A673 (cell line): Measurements from ENCODE around the gene RALGAPA2. TPM values are rescaled to one million over a fixed set of nuclear protein-coding genes. Genes with fewer than 3 reads are reported as not detected.

Experiments
- Bru-seq: library from RNA; stranded (reverse); fragments of 400-500 nt; gene quantifications from one replicate; lab custom pipeline; 2021; lab: Mats Ljungman, UMichigan
- BruChase-seq, 2 experiments: library from RNA; stranded (reverse); fragments of 400-500 nt; gene quantifications; one replicate each; lab custom pipeline; 2021; lab: Mats Ljungman, UMichigan
- BruUV-seq: library from RNA; stranded (reverse); fragments of 400-500 nt; replicated peaks from 2 replicates; lab custom pipeline; 2021; lab: Mats Ljungman, UMichigan
- CTCF ChIA-PET: fragments of 300-600 bp; sonication (Branson Sonifier 250); formaldehyde crosslinking; loops from one replicate; lab custom pipeline; 2022; ENCODE audit warnings: antibody characterized with exemption; lab: Charles Lee
- POLR2A ChIA-PET: fragments of 300-600 bp; sonication (Branson Sonifier 250); formaldehyde crosslinking; loops from one replicate; lab custom pipeline; 2022; ENCODE audit warnings: antibody characterized with exemption; ENCODE audit not compliant: low non-redundant PET; lab: Charles Lee
- DNase-seq: peaks from one replicate; pipeline ENCODE4 v3.0.0-alpha.2; 2015; ENCODE audit warnings: low spot score
- H3K27ac ChIP-seq: fragments of 200-600 bp; sonication (generic); 2 replicates; pipeline ENCODE4 v1.5.1; 2016; ENCODE audit warnings: mixed run types, low read depth, mild to moderate bottlenecking, mixed read lengths, antibody characterized with exemption, low read length; ENCODE audit not compliant: poor library complexity, severe bottlenecking
- H3K27me3 ChIP-seq: fragments of 200-600 bp; sonication (generic); replicated peaks from 2 replicates; pipeline ENCODE4 v1.6.1; 2017; ENCODE audit warnings: mixed run types, low read depth, mild to moderate bottlenecking, mixed read lengths, antibody characterized with exemption, low read length; ENCODE audit not compliant: insufficient read depth, poor library complexity
- H3K36me3 ChIP-seq: fragments of 200-600 bp; sonication (generic); 2 replicates; pipeline ENCODE4 v1.6.1; 2016; ENCODE audit warnings: mixed run types, mild to moderate bottlenecking, mixed read lengths, antibody characterized with exemption, low read length; ENCODE audit not compliant: insufficient read depth, poor library complexity, severe bottlenecking
- H3K4me1 ChIP-seq: fragments of 200-600 bp; sonication (generic); 2 replicates; pipeline ENCODE4 v1.6.1; 2017; ENCODE audit warnings: mixed run types, mild to moderate bottlenecking, mixed read lengths, antibody characterized with exemption, low read length; ENCODE audit not compliant: insufficient read depth, poor library complexity, severe bottlenecking
- H3K4me3 ChIP-seq: fragments of 200-600 bp; sonication (generic); 2 replicates; pipeline ENCODE4 v1.5.1; 2016; ENCODE audit warnings: low read depth, mixed run types, mild to moderate bottlenecking, mixed read lengths, low read length; ENCODE audit not compliant: poor library complexity, severe bottlenecking
- H3K9me3 ChIP-seq: fragments of 200-600 bp; sonication (generic); 2 replicates; pipeline ENCODE4 v1.6.1; 2016; ENCODE audit warnings: mixed run types, low read depth, mild to moderate bottlenecking, mixed read lengths, antibody characterized with exemption, low read length; ENCODE audit not compliant: poor library complexity, severe bottlenecking
- EZH2 ChIP-seq: fragments of 200-600 bp; sonication (generic); IDR thresholded peaks from 2 replicates; pipeline ENCODE4 v1.6.1; 2017; ENCODE audit warnings: borderline replicate concordance, low read depth, mild to moderate bottlenecking, mixed read lengths, antibody characterized with exemption, low read length; ENCODE audit not compliant: poor library complexity, severe bottlenecking
- intact Hi-C: fragments of 100-400 bp; cut with micrococcal nuclease; formaldehyde crosslinking; loops from one replicate; pipeline ENCODE4 v1.10.0; 2022; ENCODE audit not compliant: unreplicated experiment
- long read RNA-seq: library from polyadenylated mRNA; stranded (forward); transcript quantifications from one replicate; pipeline ENCODE4 v2.0.0, GENCODE V29; 2022
- total RNA-seq: library from RNA; stranded (reverse); gene quantifications from 2 replicates; pipeline ENCODE4 v1.2.3, GENCODE V29; 2021
- TF ChIP-seq, protein P1 (sequence below): fragments of 300-800, 200-600 bp; sonication (generic); conservative IDR thresholded peaks from 2 replicates; pipeline ENCODE4 v1.5.1; 2017; ENCODE audit warnings: low read depth, mild to moderate bottlenecking, antibody characterized with exemption, low read length, moderate library complexity, mixed read lengths

The RALGAPA2 gene
- total RNA-seq (30.0 and 32.4 TPM in 2 replicates), Bru-seq, nascent RNA (percentile 81 among the genes with signal in this experiment), BruChase-seq, experiment 1, labeled RNA remaining after a 2-hour chase (percentile 78 among the genes with signal in this experiment), BruChase-seq, experiment 2, labeled RNA remaining after a 6-hour chase (percentile 66 among the genes with signal in this experiment)
- long read RNA-seq, partial matches to known transcripts: 9 of 23 reads
- long read RNA-seq, other reads (novel, unspliced or antisense): 13 of 23 reads

DNA sequence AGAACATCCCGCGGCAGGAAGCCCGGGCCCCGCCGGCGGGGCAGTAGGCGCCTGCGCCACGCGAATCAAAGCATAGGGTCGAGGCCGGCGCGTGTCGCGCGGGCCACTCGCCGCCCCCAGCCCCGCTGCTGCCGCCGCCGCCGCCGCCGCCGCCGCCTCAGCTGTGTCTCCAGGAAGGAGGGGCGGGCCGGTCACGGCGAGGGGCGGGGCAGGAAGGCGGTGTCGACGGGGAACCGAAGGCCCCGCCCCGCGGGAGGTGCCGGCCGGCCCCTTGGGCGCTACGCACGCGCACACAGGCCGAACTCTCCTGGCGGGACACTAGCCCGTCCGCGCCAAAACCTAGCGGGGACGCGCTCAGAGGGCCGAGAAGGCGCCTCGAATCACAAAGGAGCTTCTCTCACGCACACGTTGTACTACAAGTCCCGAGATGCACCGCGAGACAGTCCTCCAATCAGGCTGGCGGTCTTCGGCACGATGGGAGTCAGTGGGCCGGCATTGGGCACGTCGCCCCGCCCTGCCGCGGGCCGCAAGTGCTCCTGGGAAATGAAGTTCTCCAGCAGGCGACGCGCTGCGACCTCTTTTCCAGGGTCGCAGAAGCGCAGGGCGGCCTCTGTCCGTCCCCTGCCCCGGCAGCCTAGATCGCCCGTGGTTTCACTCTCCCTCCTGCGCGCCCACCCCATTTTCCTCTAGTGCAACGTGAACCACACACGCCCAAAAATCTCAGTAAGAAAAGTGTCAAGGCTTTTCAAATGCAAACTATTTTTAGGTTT, at the start of gene RALGAPA2:
RALGAPA2 (minus strand) TSS at position 171 of the 770 bp plus-strand sequence; CDS start at position 7, 164 bp downstream.
- no peak for TF ChIP-seq EZH2
- TF ChIP-seq, protein P1, sequence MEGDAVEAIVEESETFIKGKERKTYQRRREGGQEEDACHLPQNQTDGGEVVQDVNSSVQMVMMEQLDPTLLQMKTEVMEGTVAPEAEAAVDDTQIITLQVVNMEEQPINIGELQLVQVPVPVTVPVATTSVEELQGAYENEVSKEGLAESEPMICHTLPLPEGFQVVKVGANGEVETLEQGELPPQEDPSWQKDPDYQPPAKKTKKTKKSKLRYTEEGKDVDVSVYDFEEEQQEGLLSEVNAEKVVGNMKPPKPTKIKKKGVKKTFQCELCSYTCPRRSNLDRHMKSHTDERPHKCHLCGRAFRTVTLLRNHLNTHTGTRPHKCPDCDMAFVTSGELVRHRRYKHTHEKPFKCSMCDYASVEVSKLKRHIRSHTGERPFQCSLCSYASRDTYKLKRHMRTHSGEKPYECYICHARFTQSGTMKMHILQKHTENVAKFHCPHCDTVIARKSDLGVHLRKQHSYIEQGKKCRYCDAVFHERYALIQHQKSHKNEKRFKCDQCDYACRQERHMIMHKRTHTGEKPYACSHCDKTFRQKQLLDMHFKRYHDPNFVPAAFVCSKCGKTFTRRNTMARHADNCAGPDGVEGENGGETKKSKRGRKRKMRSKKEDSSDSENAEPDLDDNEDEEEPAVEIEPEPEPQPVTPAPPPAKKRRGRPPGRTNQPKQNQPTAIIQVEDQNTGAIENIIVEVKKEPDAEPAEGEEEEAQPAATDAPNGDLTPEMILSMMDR: no peak
- H3K27me3 ChIP-seq: no peaks in the 10 kb centered on the region
- H3K36me3 ChIP-seq: no peaks in the 10 kb centered on the region
- no peaks in the 10 kb centered on the region for H3K9me3 ChIP-seq
- H3K4me3 ChIP-seq: peak within 1 kb of the TSS; percentile 82
- H3K4me1 ChIP-seq: peaks cover 18% of the 10 kb centered on the region
- ChIA-PET CTCF (interaction anchor here (0.6 kb wide), 1 partner anchor 44 kb away, joined by 3 read pairs; no protein-coding TSS in a partner anchor), POLR2A (interaction anchor here (0.6 to 0.7 kb wide), 2 partner anchors 27 to 675 kb away, joined by 3 to 8 read pairs; no protein-coding TSS in a partner anchor)
- H3K27ac ChIP-seq: peak within 1 kb of the TSS; percentile 94
- DNase-seq: peak; percentile 99
- intact Hi-C loops: no loop called here
- BruUV-seq: no TSS peak

DNA sequence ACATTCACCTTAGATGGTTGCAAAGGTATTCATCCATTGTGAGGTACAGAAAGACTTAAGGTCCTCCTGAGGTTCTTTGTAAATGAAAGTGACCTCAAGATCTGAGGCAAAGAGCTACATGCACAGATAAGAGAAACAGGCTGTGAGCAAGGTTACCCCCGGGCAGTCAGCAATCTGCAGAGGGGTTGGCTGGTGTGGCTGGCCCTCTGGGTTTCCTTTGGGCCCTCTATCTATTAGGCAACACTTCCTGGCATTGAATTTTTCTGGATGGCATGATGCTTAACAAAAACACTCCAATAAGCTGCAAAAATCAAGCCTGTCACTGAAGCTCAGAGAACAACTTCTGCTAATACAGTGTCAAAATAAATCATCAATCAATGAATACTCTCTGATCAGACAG, 48.9 kb upstream of the RALGAPA2 start:
- no TSS peak for BruUV-seq
- POLR2A ChIA-PET: no interaction called here
- TF ChIP-seq, protein P1: no peak
- no peak for TF ChIP-seq EZH2
- Histone ChIP-seq H3K27ac (no peak overlapping the region), H3K36me3 (no peaks in the 10 kb centered on the region), H3K4me3 (no peak overlapping the region), H3K9me3 (no peaks in the 10 kb centered on the region), H3K27me3 (no peaks in the 10 kb centered on the region), H3K4me1 (peaks cover 13% of the 10 kb centered on the region)
- DNase-seq: no peak
- intact Hi-C loops: no loop called here
- CTCF ChIA-PET: no interaction called here

DNA sequence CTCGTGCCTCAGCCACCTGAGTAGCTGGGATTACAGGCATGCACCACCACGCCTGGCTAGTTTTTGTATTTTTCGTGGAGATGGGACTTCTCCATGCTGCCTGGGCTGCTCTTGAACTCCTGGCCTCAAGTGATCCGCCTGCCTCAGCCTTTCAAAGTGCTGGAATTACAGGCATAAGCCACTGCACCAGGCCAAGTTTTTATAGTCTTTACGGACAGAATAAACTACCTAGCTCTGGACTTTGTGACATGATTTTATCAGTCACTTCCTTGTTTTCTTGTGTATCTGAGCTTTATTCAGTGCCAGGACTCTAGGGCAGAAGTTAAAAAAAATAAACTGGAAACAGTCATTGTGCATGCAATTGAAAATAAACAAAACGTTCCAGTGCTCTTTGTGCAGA, 46.7 kb upstream of the RALGAPA2 start:
- intact Hi-C loops: no loop called here
- Histone ChIP-seq H3K36me3 (no peaks in the 10 kb centered on the region), H3K27ac (no peak overlapping the region), H3K9me3 (no peaks in the 10 kb centered on the region), H3K27me3 (no peaks in the 10 kb centered on the region), H3K4me3 (no peak overlapping the region), H3K4me1 (peaks cover 5% of the 10 kb centered on the region)
- no TSS peak for BruUV-seq
- POLR2A ChIA-PET: no interaction called here
- no peak for DNase-seq
- no peak for TF ChIP-seq EZH2
- TF ChIP-seq, protein P1: no peak
- CTCF ChIA-PET: no interaction called here
